Activated gamma-delta T cell (primary cell): ENCODE data around the gene ATP6V0D1.

Experiments used
- DNase-seq: peaks from one replicate; lab custom pipeline; 2025; lab: John Stamatoyannopoulos, UW

Gene ATP6V0D1

DNA sequence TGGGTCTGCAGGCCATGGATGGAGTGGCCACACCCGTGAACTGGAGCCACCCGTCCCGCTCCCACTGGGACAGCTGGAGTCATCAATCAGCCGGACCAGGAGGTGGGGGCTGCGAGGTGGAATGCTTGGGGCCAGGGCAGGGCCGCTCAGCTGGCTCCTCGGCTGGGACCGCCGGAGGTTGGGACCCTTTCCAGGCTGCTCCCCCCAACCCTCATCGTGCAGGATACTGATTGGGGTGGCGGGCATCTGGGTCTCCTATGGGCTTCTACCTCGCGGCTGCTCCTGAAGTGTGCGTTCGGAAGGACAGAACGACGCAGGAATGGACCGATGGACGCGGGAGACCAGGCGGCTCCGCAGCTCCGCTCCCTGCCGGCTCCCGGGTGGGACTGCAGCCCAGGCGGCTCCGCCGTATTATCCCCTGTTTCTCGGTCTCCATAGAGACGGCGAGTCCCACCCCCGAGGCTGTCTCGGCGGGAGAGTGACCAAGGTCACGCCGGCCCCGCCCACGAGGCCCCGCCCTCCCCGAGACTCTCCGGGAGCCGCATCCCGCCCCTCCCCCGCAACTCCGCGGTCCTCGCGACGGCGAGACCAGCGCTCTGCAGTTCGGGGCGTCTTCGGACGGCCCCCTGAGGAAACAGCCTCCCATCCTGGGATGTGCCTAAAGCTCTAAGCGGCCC lies 87.7 kb downstream of the ATP6V0D1 start, which contains the start of gene TPPP3:
TSS of gene TPPP3 (minus strand) at position 388 of the 677 bp plus-strand sequence. CDS start 2,387 bp downstream, outside the sequence.
- DNase-seq = no peak

- no peak for DNase-seq
Measured at GRCh38 chr16:67392301-67393059, 88.5 kb downstream of the ATP6V0D1 start.

- no peak for DNase-seq
Measured at GRCh38 chr16:67391424-67392300, 89.3 kb downstream of the ATP6V0D1 start.

- no peak for DNase-seq
Measured at GRCh38 chr16:67390816-67391423, 90.0 kb downstream of the ATP6V0D1 start.

- DNase-seq = no peak
Measured at GRCh38 chr16:67389911-67390815, 90.8 kb downstream of the ATP6V0D1 start.

DNA sequence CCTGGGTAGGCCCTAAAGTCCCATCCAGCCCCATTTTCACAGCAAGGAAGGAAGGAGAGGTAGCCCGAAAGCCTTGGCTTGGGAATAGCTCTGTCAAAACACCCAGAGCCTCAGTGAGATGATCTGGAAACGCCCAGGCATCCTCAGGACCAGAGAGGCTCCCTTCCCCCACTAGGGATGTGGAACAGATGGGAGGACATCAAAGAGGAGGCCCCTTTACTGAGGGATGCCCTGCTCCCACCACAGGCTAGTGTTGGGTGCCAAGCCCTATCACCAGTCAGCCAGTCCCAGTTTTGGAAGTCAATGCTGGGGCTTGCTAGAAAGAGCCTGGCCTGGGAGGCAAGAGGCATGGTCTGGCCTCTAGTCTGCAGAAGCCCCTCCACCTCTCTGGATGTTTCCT lies 92.4 kb downstream of the ATP6V0D1 start:
- DNase-seq = no peak

GRCh38 chr16:67388191-67388590 lies 92.8 kb downstream of the ATP6V0D1 start:
- DNase-seq = no peak
